ENCODE data around the gene MSANTD2.
"Not testable (repeated sequence)": the region's sequence is repeated elsewhere in the genome, so short reads cannot be mapped to it uniquely, and the experiment has no call there.

Gene MSANTD2

DNA sequence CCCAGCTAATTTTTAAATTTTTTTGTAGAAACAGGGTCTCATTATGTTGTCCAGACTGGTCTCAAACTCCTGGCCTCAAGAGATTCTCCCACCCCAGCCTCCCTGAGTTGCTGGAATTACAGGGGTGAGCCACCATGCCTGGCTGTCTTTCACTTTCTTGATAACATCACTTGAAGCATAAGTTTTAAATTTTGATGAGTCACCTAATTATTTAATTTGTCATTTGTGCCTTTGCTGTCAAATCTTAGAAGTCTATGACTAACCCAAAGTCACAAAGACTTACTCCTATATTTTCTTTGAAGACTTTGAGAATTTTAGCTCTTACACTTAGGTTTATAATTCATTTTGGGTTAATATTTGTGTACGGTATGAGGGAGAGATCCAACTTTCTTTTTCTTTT lies 14.5 kb upstream of the MSANTD2 start:
- DNase-seq = no peak

DNA sequence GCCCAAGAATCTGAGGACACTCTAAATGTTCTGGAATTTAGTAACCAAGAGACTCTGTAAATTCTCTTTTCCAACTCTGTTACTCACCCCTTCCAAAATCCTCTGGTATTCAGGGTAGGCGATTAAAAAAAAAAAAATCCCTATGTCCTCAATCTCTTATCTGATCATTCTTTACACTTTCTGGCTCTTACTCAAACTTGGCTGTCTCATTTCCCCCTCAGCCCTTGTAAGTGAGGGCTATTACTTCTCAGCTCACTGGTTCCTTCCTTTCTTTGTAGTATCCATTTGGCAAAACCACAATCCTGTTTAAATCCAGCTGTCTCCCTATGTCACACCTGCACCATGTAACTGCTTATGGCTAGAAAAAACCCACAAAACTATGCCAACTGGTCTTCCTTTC lies 12.7 kb upstream of the MSANTD2 start:
- no peak for DNase-seq

DNA sequence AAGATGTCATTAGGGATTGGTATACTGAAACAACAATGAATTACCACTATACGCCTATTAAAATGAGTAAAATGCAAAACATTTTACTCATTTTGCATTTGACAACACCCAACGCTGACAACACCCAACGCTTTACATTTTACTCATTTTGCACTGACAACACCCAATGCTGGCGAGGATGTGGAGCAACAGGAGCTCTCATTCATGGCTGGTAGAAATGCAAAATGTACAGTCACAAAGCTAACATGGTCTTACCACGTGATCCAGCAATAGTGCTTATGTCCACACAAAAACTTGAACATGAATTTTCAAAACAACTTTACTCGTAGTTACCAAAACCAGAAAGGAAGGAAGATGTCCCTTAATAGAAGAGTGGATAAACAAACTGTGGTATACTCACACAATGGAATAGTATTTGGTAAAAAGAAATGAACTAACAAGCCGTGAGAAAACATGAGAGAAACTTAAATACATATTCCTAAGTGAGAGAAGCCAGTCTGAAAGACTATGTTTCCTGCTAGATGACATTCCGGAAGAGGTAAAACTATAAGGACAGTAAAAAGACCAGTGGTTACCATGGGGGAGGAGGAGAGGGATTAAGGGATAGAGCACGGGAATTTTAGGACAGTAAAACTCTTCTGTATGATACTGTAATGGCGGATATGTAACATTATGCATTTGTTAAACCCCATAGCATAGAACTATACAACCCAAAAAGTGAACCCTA lies 11.4 kb upstream of the MSANTD2 start:
- no peak for DNase-seq

DNA sequence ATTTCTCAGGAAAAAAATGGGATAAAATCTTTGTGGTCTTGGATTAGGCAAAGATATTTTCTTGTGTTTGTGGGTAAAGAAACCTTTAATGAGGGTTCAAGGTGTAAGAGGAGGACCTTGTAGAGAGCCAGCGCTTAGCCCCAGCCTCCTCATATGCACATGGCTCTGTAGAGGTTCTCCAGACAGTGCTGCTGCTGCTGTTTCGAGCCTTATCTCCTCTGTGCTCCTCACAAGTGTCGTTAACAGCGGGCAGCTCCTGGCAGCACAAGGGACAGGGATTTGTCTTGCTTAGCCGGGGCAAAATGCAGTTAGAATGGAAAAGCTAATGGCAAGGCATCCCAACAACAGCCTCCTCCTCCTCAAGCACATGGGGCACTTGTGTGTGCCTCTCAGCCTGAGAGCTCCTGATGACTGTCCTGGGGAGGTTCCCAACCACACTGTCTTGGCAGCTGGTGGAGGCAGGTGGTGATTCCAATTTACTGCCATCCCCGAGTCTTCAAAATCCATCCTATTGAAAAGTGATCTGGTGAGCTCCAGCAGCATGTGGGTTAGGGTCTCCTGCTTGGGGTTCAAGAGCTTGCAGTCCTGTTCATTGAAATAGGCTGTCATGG lies 7.6 kb upstream of the MSANTD2 start:
- DNase-seq = no peak

DNA sequence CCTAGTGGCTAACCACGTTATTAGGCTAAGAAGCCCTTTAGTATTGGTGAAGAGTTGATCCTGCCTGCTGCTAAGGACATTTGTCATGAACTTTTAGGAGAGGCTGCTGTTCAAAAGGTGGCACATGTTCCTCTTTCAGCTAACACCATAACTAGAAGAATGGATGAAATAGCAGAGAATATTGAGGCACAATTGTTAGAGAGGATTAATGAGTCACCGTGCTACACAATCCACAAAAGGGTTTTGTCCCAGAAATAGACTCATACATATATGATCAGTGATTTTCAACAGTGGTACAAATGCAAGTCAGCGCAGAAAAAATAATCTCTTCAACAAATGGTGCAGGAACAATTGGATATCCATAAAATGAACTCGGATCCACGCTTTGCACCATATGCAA lies 7.0 kb upstream of the MSANTD2 start:
- DNase-seq = no peak

DNA sequence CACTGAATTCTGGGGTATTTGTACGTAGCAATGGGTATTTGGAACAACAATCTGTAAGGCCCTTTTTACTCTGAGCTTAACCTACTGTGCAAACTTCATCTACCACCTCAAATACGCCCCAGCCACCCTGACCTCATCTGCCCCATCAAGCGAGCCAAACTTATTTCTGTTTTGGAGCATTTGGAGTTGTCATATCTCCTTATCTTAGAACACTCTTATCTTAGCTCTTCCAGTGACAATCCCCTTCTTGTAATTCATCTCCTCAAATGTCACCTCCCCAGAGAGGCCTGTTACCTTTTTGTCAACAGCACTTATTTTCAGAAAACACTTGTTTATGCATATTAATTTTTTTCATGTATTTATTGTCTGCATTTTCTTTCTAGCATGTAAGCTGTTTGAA lies 4.7 kb upstream of the MSANTD2 start:
- no peak for DNase-seq

DNA sequence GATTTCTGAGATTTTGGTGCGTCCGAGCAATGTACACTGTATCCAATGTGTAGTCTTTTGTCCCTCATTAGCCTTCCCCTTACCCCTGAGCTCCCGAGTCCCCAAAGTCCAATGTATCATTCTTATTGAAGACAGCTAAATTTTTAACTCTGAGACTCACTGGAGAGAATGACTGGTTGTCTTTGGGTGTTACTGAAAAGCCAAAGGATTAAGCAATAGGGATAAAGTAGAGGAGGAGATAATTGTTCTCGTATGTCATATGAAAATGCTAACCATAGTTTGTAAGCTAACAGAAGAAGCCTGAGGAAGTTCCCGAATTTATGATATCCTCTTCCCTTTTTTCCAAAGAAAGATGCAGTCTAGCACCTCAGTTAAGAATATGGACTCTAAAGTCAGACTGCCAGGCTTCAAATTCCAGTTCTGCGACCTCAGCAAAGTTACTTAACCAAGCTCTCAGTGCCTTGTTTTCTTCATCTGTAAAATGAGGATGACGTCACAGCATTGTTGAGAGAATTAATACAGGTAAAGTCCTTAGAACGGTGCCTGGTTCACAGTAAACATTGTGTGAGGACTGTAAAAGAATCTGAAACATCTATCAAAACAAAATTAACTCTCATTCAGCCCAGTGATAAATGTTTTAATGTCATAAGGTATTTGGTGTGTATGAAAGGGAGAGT lies 1.6 kb upstream of the MSANTD2 start:
- DNase-seq = no peak

DNA sequence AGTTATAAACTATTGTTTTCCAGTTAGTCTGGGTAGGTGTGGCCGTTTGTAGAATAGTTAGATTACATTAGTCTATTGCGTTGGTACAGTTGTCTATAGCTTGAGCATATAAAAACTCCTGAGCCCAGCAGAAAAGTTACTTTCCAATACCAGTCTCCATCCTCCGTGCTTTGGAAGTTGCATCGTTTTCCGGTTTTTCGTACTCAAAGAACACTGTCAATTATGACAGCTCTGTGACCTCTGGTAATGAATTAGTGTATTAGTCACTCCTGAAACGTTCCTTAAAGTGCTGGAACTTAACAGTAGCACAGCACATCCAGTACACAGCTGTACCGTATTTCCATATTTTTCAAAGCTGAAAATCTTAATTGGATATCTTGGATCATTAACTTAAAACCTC lies 808 bp upstream of the MSANTD2 start:
- DNase-seq = no peak

DNA sequence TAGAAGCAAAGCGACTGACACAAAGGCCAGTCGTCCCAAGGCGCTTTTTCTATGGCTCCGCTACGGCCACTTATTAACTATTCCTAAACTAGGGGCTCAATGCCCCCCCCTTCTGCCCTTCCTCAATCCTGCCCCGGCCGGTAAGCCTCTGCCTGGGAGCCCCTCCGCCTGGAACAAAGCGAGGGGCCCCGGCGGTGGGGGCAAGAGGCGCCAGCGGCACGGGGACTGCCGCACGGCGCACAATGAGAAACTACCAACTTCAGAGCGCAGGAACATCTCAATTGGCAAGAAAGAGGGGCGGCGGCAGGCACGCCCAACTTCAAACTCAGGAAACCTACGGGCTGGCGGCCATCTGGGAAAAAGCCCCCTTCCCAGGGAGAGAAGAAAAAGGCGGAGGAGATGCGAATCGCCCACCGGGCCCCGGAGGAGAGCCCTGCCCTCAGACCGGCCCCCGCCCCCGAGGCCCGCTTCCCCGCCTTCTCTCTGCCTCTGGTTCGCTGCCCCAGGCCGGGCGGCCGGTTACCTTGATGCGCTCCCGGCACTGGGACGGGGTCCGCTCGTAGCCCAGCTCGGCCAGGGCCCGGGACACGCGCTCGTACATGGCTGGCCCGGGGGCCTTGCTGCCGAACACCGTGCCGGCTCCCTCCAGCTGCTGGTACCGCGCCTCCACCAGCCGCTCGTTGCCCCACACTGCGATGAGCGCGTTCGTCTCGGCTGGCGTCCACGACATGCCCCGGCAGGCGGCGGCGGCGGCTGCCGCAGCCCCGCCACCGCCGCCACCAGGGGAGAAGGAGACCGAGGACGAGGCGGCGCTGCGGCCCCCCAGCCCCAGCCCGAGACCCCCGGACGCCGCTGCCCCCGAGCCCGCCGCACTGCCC lies 619 bp downstream of the MSANTD2 start:
- peak; percentile 58 for DNase-seq

DNA sequence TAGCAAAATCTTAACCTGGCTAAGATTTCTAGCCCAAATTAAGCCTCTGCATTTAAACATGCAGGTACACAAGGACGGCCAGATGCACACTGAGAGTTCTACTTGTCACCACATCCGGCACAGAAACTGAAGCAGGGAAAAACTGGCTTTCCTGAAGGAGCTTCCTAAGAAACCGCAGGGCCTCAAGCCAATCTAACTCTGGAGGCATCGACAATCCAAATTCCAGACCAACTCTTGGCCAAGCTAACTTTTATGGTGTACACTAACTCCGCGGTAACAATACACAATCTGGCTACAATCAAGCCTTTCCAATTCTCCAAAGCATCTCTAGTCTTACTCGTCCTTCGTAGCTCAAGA lies 1.2 kb downstream of the MSANTD2 start:
- DNase-seq = no peak

DNA sequence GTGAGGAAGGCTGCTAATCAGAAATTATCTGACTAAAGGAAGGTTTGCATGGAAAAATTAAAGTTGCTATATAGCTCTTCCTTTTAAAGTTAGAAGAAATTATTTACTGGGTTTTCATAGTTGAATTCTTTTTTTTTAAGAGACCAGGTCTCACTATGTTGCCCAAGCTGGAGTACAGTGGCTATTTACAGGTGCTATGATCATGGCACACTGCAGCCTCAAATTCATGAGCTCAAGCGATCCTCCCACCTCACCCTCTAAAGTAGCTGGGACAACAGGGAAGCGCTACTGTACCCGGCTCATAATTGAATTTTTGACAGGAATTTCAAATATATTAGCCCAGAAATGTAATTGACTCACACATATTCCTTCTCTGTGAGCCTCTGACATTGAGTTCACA lies 3.9 kb downstream of the MSANTD2 start:
- no peak for DNase-seq

DNA sequence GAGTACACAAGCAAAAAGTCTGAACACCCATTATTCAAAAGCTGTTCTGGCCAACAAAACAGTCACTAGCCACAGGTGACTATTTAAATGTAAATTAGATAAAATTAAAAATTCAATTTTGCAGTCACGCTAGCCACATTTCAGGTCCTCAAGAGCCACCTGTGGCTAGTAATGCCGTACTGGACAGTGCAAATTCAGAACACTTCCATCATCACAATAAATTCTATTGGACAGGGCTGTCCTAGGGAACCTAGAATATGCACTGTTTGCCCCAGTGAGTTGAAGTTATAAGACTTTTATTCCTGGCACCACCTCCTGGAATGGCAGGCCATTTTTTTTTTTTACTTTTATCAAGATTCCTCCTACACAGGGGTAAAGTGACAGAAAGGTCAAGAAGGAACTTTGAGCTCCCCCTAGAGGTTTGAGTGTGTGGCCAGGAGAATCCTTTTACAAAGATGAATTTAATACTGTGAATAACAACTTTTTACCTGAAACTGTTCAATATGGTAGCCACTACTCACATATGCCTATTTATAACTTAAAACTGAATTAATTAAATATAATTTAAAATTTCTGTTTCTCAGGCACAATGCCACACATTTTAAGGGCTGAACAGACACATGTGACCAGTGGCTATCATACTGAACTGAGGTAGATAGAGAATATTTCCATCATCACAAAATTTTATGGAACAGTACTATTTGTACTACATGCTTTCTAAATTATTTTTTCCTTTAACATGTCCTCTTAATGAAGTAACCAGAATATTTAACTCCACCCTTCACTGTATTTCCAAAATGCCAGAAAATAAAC lies 6.5 kb downstream of the MSANTD2 start:
- DNase-seq = peak; percentile 82

DNA sequence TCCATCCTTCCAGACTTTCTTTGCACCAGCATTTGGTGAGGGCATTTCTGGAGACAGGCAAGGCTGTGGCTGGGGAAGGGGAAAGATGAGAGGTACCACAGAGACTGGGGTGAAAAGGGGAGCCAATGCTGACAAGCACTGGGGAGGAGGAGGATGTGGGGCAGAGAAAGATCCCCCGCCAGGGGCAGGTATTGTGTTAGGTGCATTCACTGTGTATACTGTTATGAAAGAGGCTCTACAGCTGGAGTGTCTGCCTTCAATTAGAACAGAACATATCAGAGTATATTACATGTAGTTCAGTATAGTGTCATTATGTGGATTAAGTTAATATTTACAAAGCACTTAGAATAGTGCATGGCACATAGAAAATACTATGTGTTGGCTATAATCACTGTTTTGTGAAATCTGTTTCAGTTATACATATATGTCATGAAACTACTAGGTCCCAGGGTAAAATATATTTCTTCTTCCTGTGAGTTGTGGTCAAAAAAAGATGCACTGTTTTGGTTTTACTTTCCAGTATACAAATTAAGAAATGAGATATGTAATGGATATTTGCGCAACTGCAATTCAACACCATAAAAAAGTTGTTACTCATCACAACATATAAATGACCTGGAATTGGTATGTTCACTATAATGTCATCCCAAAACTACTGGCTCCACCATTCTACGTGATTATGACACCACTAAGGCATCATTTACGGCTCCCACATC lies 8.4 kb downstream of the MSANTD2 start:
- no peak for DNase-seq

DNA sequence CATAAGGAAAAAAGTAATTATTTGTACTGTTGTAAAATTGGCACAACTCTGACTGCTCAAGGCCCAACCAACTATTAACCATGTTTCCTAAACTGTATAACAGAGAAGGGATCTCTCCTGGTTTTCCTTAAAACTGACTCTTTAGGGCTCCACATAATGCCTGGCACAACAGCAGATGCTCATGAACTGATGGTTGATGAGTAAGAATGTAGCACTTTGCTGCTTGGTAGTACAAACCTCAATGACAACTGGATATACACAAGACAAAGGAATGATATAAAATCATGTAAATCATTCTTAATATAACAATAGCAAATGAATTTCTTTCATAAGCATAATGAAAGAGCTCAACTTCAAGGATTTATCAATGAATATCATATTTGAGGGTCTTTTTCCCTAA lies 11.7 kb downstream of the MSANTD2 start:
- no peak for DNase-seq

DNA sequence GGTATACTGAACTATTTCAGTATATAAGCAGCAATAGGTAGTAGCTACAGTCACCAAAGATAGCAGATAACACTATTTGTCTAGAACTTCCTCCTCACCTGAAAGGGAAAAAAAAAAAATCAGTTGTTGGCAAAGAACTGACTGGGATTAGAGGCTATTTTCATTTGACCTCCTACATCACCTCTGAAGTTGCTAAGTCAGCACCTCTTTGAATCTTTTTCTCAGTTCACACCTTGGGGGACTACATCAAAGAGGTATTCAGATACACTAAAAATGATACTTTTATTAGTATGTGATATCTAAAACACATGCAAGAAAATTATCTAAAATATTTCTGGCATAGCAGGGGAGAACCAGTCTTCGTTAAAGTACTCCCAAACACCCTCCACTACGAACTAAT lies 16.2 kb downstream of the MSANTD2 start:
- DNase-seq = no peak

DNA sequence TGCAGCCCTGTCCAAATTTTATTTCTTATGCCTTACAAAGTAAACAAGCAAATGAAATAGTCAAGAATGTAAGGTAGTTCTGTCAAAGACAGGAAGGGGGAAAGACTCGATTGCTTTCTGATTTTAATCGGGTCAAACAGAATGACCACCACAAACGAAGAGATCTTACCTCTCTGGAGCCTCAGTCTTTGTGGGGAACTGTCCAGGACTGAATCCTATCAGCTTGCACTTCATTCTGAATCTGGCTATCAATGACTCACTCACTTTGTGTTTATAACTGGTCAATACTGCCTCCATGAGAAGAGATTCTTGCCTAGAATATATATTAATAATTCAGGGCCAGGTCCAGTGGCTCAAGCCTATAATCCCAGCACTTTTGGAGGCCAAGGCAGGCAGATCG lies 17.2 kb downstream of the MSANTD2 start:
- DNase-seq = no peak

DNA sequence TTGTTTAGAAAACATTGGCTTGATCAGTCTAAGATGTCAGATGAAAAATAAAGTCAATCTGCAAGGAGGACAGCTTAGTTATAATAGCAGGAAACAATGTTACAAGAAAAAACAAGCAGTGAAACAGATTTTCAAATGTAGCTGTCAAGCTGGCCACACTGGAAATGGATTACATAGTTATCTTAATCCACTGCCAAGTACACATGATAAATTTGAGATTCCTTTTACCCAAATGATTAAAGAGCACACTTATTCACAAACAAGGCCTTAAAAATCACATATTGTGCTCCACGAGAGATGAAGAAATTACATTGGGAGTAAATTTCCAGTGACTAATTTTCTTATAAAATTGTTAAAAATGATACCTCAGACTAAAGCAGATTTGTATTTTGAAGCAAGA lies 20.6 kb downstream of the MSANTD2 start:
- DNase-seq = no peak

DNA sequence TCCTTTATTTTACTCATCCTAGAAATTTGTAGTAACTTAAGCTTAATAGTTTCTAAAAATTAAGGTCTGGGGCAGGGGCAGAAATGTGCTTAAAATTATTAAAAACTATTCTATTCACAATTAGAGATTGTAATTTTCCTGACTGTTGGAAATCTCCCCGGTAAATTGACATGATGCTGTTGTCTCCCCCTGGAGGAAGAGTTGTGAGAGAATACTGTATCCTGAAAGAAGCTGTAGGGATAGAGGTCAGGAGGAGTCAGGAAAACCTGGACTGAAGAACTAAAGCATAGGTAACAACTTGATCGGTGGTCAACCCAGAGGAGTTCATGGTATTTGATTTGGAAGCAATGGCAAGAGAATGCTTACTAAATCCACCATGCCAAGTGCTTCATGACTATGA lies 21.9 kb downstream of the MSANTD2 start:
- DNase-seq = no peak

DNA sequence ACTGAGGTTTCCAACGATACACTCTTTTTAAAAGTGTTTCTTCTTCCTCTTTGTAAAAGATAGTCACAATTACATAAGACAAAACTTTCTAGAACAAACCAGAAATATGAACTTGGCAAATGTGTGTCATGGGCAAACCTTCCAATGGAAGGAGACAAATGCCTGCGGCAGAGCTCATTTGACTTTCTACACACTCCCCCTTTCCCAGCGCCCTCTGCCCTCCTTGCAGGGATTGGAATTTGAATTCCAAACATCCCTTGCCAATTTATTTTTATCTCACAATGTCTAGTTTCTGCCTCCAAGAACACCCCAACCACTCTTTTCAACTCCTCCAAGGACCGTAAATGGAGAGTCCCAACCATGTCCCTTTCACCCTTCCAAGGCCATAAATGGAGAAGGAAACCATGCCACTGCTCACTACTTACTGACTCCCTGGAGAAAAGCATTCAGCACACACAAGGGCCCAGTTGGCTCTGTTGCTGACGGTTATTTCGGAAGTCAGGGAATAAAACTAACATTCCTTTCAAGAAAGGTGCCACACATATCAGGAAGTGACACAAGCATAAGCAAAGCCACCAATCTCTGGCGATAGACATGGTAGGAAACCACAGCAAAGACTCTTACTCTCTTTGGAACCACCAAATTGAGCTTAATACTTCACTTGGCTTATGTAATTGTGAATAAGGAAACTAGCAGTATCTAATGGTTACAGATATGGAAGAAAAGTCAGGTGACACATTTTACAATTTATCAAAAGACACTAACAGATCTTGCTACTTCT lies 23.2 kb downstream of the MSANTD2 start:
- peak; percentile 77 for DNase-seq

DNA sequence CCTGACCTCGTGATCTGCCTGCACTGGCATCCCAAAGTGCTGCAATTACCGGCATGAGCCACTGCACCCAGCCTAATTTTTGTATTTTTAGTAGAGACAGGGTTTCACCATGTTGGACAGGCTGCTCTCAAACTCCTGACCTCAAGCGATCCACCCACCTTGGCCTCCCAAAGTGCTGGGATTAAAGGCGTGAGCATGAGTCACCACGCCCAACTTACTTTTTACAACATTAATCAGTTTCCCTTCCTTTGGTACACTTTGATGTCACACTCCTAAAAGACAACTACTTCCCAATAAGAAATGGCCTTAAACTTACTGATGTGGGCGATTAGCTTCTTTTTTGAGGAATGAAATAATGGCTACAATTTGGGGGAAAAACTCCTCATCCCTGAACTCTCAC lies 29.2 kb downstream of the MSANTD2 start:
- not testable (repeated sequence) for DNase-seq

Data from GF-D8 (cell line).